B cell (primary cell): ENCODE results near the gene CDC25A. TPM values are rescaled to one million over a fixed set of nuclear protein-coding genes. Genes with fewer than 3 reads are reported as not detected.

Experiments used
- ATAC-seq: fragments of 200-7000 bp; cut with Tn5 transposase; one replicate; pipeline ENCODE4 v1.10.0; 2021; ENCODE audit warnings: low read depth, mild to moderate bottlenecking, moderate number of reproducible peaks, moderate library complexity
- CTCF ChIA-PET: fragments of 350-600 bp; sonication (Branson Sonifier 250); formaldehyde crosslinking; loops from one replicate; lab custom pipeline; 2021; ENCODE audit warnings: antibody characterized with exemption, inconsistent platforms; lab: Charles Lee
- POLR2A ChIA-PET: fragments of 350-600 bp; sonication (Branson Sonifier 250); formaldehyde crosslinking; loops from one replicate; lab custom pipeline; 2021; ENCODE audit warnings: antibody characterized with exemption; lab: Charles Lee
- DNase-seq: peaks from one replicate; pipeline ENCODE4 v3.0.0; 2013
- H2AFZ ChIP-seq: 2 replicates; pipeline ENCODE4 v1.6.1; 2012; ENCODE audit warnings: mild to moderate bottlenecking, low read depth, low read length; ENCODE audit not compliant: insufficient read depth, poor library complexity, severe bottlenecking
- H3K27ac ChIP-seq, 2 donors: 1 replicate in 1 of 2; 2 replicates in 1 of 2; pipeline ENCODE4 v1.5.1; 2012 to 2013; ENCODE audit warnings: low read length in 2 of 2, mild to moderate bottlenecking in 2 of 2, moderate library complexity in 1 of 2
- H3K27me3 ChIP-seq, 4 experiments: fragments of 200-600 bp in 1 of 4; sonication (generic) in 1 of 4; replicated peaks in 1 of 4; 1 replicate in 2 of 4; 2 replicates in 2 of 4; pipeline versions ENCODE4 v1.6.1 to v1.7.0; 2013 to 2016; ENCODE audit warnings: low read length in 3 of 4, mild to moderate bottlenecking in 2 of 4, mixed read lengths in 1 of 4, moderate library complexity in 1 of 4; ENCODE audit not compliant: insufficient read depth in 4 of 4, control insufficient read depth in 3 of 4; ENCODE audit errors: control extremely low read depth in 1 of 4
- H3K36me3 ChIP-seq, 2 experiments: replicated peaks in 1 of 2; 1 replicate in 1 of 2; 2 replicates in 1 of 2; pipeline versions ENCODE4 v1.6.1 to v1.7.1; 2013; ENCODE audit warnings: low read length in 1 of 2; ENCODE audit not compliant: insufficient read depth in 2 of 2, control insufficient read depth in 1 of 2; ENCODE audit errors: control extremely low read depth in 1 of 2, extremely low read depth in 1 of 2
- H3K4me1 ChIP-seq, 2 donors: fragments of 200-600 bp in 1 of 2; sonication (generic) in 1 of 2; 1 replicate in 1 of 2; 2 replicates in 1 of 2; pipeline versions ENCODE4 v1.5.1 to v1.6.1; 2013 to 2017; ENCODE audit warnings: low read length in 2 of 2; ENCODE audit not compliant: control insufficient read depth in 2 of 2, insufficient read depth in 2 of 2
- H3K4me2 ChIP-seq: replicated peaks from 2 replicates; pipeline ENCODE3; 2012; ENCODE audit warnings: mild to moderate bottlenecking, low read depth, low read length; ENCODE audit not compliant: poor library complexity, severe bottlenecking
- H3K4me3 ChIP-seq, 5 experiments: fragments of 200-600 bp in 1 of 5; sonication (generic) in 1 of 5; 1 replicate in 3 of 5; 2 replicates in 2 of 5; pipeline versions ENCODE4 v1.5.1 to v1.7.0; 2011 to 2016; ENCODE audit warnings: low read length in 4 of 5, mild to moderate bottlenecking in 4 of 5, low read depth in 2 of 5, control low read depth in 1 of 5, moderate library complexity in 1 of 5; ENCODE audit not compliant: insufficient read depth in 1 of 5; ENCODE audit errors: control extremely low read depth in 1 of 5, extremely low read depth in 1 of 5
- H3K79me2 ChIP-seq: fragments of 200-600 bp; sonication (generic); one replicate; pipeline ENCODE4 v1.6.0; 2016; ENCODE audit warnings: low read length; ENCODE audit not compliant: control insufficient read depth, insufficient read depth
- H3K9ac ChIP-seq: fragments of 200-600 bp; sonication (generic); 2 replicates; pipeline ENCODE4 v1.6.1; 2017; ENCODE audit warnings: mild to moderate bottlenecking, low read length, moderate library complexity
- H3K9me3 ChIP-seq, 3 donors: one replicate each; pipeline versions ENCODE4 v1.6.1 to v1.7.1; 2013; ENCODE audit warnings: low read length in 2 of 3; ENCODE audit not compliant: control insufficient read depth in 2 of 3, insufficient read depth in 1 of 3; ENCODE audit errors: control extremely low read depth in 1 of 3
- H4K20me1 ChIP-seq: 2 replicates; pipeline ENCODE4 v1.6.0; 2012; ENCODE audit warnings: mild to moderate bottlenecking, low read length; ENCODE audit not compliant: insufficient read depth, control insufficient read depth, poor library complexity, severe bottlenecking
- H3K27ac Mint-ChIP-seq: one replicate; pipeline ENCODE4 v1.8.0; 2021; ENCODE audit warnings: mixed read lengths
- H3K27me3 Mint-ChIP-seq: one replicate; pipeline ENCODE4 v1.8.0; 2021; ENCODE audit warnings: mixed read lengths
- H3K4me1 Mint-ChIP-seq: one replicate; pipeline ENCODE4 v1.8.0; 2021; ENCODE audit warnings: mixed read lengths
- H3K4me3 Mint-ChIP-seq: one replicate; pipeline ENCODE4 v1.8.0; 2021; ENCODE audit warnings: mixed read lengths
- H3K9me3 Mint-ChIP-seq: one replicate; pipeline ENCODE4 v1.8.0; 2022; ENCODE audit warnings: mixed read lengths; ENCODE audit not compliant: insufficient read depth
- CTCF ChIP-seq: fragments of 200-600 bp; IDR thresholded peaks from one replicate; pipeline ENCODE4 v1.8.0; 2022; ENCODE audit warnings: antibody characterized with exemption, mild to moderate bottlenecking
- EZH2 ChIP-seq: IDR thresholded peaks from 2 replicates; pipeline ENCODE4 v1.6.1; 2012; ENCODE audit warnings: borderline replicate concordance, low read depth, mild to moderate bottlenecking, moderate library complexity, low read length; ENCODE audit not compliant: insufficient read depth, poor library complexity, severe bottlenecking
- WGBS: methylation state at CpG from one replicate; pipeline ENCODE4 v1.1.5; 2013; ENCODE audit warnings: missing lambda C conversion rate; ENCODE audit not compliant: insufficient coverage; 5-methylcytosine and 5-hydroxymethylcytosine counted together
- intact Hi-C: fragments of 100-400 bp; cut with micrococcal nuclease; formaldehyde crosslinking; loops from one replicate; pipeline ENCODE4 v1.10.0; 2022
- polyA plus RNA-seq: library from polyadenylated mRNA; depleted of rRNA; stranded (reverse); fragments of >200 nt; gene quantifications from 2 replicates; pipeline ENCODE4 v1.2.3, GENCODE V29; 2012
- total RNA-seq, 2 donors: library from RNA; stranded (reverse); fragments of 120-200 nt in 1 of 2; gene quantifications; 1 replicate in 1 of 2; 2 replicates in 1 of 2; pipeline versions ENCODE4 v1.2.3 to v1.2.4, GENCODE V29; 2013 to 2022

Gene CDC25A
- total and polyA plus RNA-seq, 2 donors (not counting 1 experiment from before 2014, with no cell fraction given) = 0.07 to 0.27 TPM

- peaks cover 0 to 9% (median 0%) of the 10 kb centered on the region in 3 donors for H3K9me3 ChIP-seq
- ChIA-PET POLR2A (no interaction called here), CTCF (no interaction called here)
- peaks cover 18 to 20% of the 10 kb centered on the region in 2 donors for H3K4me1 ChIP-seq
- H3K27ac ChIP-seq = no peak overlapping the region
- no peak overlapping the region for H3K4me3 ChIP-seq
- H3K4me1 Mint-ChIP-seq = peaks cover 23% of the 10 kb centered on the region
- no peak overlapping the region for H3K9ac ChIP-seq
- H3K79me2 ChIP-seq = no peaks in the 10 kb centered on the region
- no peaks in the 10 kb centered on the region for H3K27me3 ChIP-seq
- H4K20me1 ChIP-seq = no peaks in the 10 kb centered on the region
- 93% methylated on average over 4 of the region's 4 CpGs for WGBS
- H3K27me3 Mint-ChIP-seq = no peaks in the 10 kb centered on the region
- DNase-seq (no peak), ATAC-seq (no peak)
- no peaks in the 10 kb centered on the region for H3K9me3 Mint-ChIP-seq
- TF ChIP-seq EZH2 = no peak
- H3K36me3 ChIP-seq = no peaks in the 10 kb centered on the region
- H3K27ac Mint-ChIP-seq = no peak overlapping the region
- no peak overlapping the region for H3K4me3 Mint-ChIP-seq
- no peak overlapping the region for H3K4me2 ChIP-seq
- intact Hi-C loops = no loop called here
- no peak overlapping the region for H2AFZ ChIP-seq
Measured at GRCh38 chr3:48217449-48217848, 29.2 kb upstream of the CDC25A start.

- TF ChIP-seq CTCF (no peak), EZH2 (no peak)
- no peaks in the 10 kb centered on the region for H3K9me3 ChIP-seq
- H3K79me2 ChIP-seq = no peaks in the 10 kb centered on the region
- H3K4me3 ChIP-seq = no peak overlapping the region
- 97% methylated on average over 5 of the region's 5 CpGs for WGBS
- H3K36me3 ChIP-seq = no peaks in the 10 kb centered on the region
- DNase-seq (no peak), ATAC-seq (no peak)
- ChIA-PET POLR2A (no interaction called here), CTCF (no interaction called here)
- H3K9ac ChIP-seq = no peak overlapping the region
- no peak overlapping the region for H2AFZ ChIP-seq
- H3K27ac Mint-ChIP-seq = no peak overlapping the region
- H4K20me1 ChIP-seq = no peaks in the 10 kb centered on the region
- H3K9me3 Mint-ChIP-seq = no peaks in the 10 kb centered on the region
- no peaks in the 10 kb centered on the region for H3K27me3 ChIP-seq
- H3K27ac ChIP-seq = no peak overlapping the region
- H3K4me2 ChIP-seq = no peak overlapping the region
- no peak overlapping the region for H3K4me3 Mint-ChIP-seq
- intact Hi-C loops = no loop called here
- no peaks in the 10 kb centered on the region for H3K27me3 Mint-ChIP-seq
- peaks cover 3 to 5% of the 10 kb centered on the region in 2 donors for H3K4me1 ChIP-seq
- peaks cover 8% of the 10 kb centered on the region for H3K4me1 Mint-ChIP-seq
Measured at GRCh38 chr3:48215876-48216275, 27.7 kb upstream of the CDC25A start.
